H9 (cell line): ENCODE measurements around the gene TAOK3. TPM values are rescaled to one million over a fixed set of nuclear protein-coding genes. Genes with fewer than 3 reads are reported as not detected.

Source experiments
- DNase-seq: peaks from one replicate; pipeline ENCODE4 v3.0.0-alpha.2; 2017
- H2AFZ ChIP-seq: one replicate; pipeline ENCODE4 v1.6.1; 2013; ENCODE audit warnings: mild to moderate bottlenecking, low read length, control low read depth, moderate library complexity
- H2AK5ac ChIP-seq: 2 replicates; pipeline ENCODE4 v1.6.1; 2013; ENCODE audit warnings: low read length, control low read depth, mixed read lengths; ENCODE audit not compliant: insufficient read length
- H2BK120ac ChIP-seq: one replicate; pipeline ENCODE4 v1.6.1; 2013; ENCODE audit warnings: low read depth, mild to moderate bottlenecking, low read length, control low read depth, inconsistent platforms; ENCODE audit not compliant: poor library complexity, severe bottlenecking
- H2BK12ac ChIP-seq: 2 replicates; pipeline ENCODE4 v1.6.1; 2013; ENCODE audit warnings: low read length, control low read depth, mixed read lengths, low read depth; ENCODE audit not compliant: insufficient read length
- H2BK15ac ChIP-seq: 2 replicates; pipeline ENCODE4 v1.6.1; 2013; ENCODE audit warnings: low read depth, low read length, control low read depth
- H2BK20ac ChIP-seq: one replicate; pipeline ENCODE4 v1.6.1; 2013; ENCODE audit warnings: low read depth, mild to moderate bottlenecking, low read length, control low read depth, inconsistent platforms; ENCODE audit not compliant: poor library complexity, severe bottlenecking
- H2BK5ac ChIP-seq: 2 replicates; pipeline ENCODE4 v1.6.1; 2013; ENCODE audit warnings: low read length, control low read depth, mixed read lengths; ENCODE audit not compliant: insufficient read length
- H3K14ac ChIP-seq: 2 replicates; pipeline ENCODE4 v1.6.1; 2013; ENCODE audit warnings: low read length, control low read depth; ENCODE audit not compliant: insufficient read depth
- H3K18ac ChIP-seq: 2 replicates; pipeline ENCODE4 v1.6.1; 2013; ENCODE audit warnings: low read depth, mild to moderate bottlenecking, mixed read lengths, low read length, control low read depth; ENCODE audit not compliant: insufficient read length
- H3K23ac ChIP-seq: 2 replicates; pipeline ENCODE4 v1.6.1; 2013; ENCODE audit warnings: low read length, control low read depth, mixed read lengths, low read depth; ENCODE audit not compliant: insufficient read length
- H3K23me2 ChIP-seq: 2 replicates; pipeline ENCODE4 v1.6.1; 2013; ENCODE audit warnings: low read depth, mild to moderate bottlenecking, mixed read lengths, low read length, control low read depth; ENCODE audit not compliant: insufficient read length, poor library complexity, severe bottlenecking
- H3K27ac ChIP-seq: 2 replicates; pipeline ENCODE4 v1.5.1; 2013; ENCODE audit warnings: low read length, control low read depth, mixed read lengths, low read depth; ENCODE audit not compliant: insufficient read length
- H3K27me3 ChIP-seq: 2 replicates; pipeline ENCODE4 v1.6.1; 2013; ENCODE audit warnings: low read length, control low read depth, inconsistent platforms; ENCODE audit not compliant: insufficient read depth
- H3K4ac ChIP-seq: 2 replicates; pipeline ENCODE4 v1.6.1; 2013; ENCODE audit warnings: low read depth, mild to moderate bottlenecking, control low read depth, inconsistent platforms, low read length, moderate library complexity
- H3K4me1 ChIP-seq: 2 replicates; pipeline ENCODE4 v1.6.1; 2013; ENCODE audit warnings: low read length, control low read depth, inconsistent platforms; ENCODE audit not compliant: insufficient read depth
- H3K4me2 ChIP-seq: 2 replicates; pipeline ENCODE4 v1.6.1; 2013; ENCODE audit warnings: low read length, control low read depth, mixed read lengths; ENCODE audit not compliant: insufficient read length, insufficient read depth
- H3K56ac ChIP-seq: 2 replicates; pipeline ENCODE4 v1.6.1; 2013; ENCODE audit warnings: low read depth, mild to moderate bottlenecking, mixed read lengths, low read length, control low read depth; ENCODE audit not compliant: insufficient read length
- H3K79me1 ChIP-seq: 2 replicates; pipeline ENCODE4 v1.6.1; 2013; ENCODE audit warnings: low read depth, mild to moderate bottlenecking, moderate library complexity, low read length, control low read depth, inconsistent platforms; ENCODE audit not compliant: insufficient read depth, poor library complexity, severe bottlenecking
- H3K79me2 ChIP-seq: 2 replicates; pipeline ENCODE4 v1.6.1; 2013; ENCODE audit warnings: low read length, control low read depth, inconsistent platforms; ENCODE audit not compliant: insufficient read depth
- H3K9ac ChIP-seq: 2 replicates; pipeline ENCODE4 v1.6.1; 2013; ENCODE audit warnings: low read length, control low read depth, mixed read lengths; ENCODE audit not compliant: insufficient read length; ENCODE audit errors: extremely low read depth
- H3K9me3 ChIP-seq: one replicate; pipeline ENCODE4 v1.6.1; 2013; ENCODE audit warnings: low read depth, low read length, inconsistent platforms; ENCODE audit not compliant: control insufficient read depth
- H3T11ph ChIP-seq: one replicate; pipeline ENCODE4 v1.6.1; 2013; ENCODE audit warnings: mild to moderate bottlenecking, low read length, control low read depth, inconsistent platforms
- H4K20me1 ChIP-seq: one replicate; pipeline ENCODE4 v1.6.1; 2013; ENCODE audit not compliant: control insufficient read depth, insufficient read length, insufficient read depth
- H4K5ac ChIP-seq: 2 replicates; pipeline ENCODE4 v1.6.1; 2013; ENCODE audit warnings: low read depth, mild to moderate bottlenecking, mixed read lengths, low read length, control low read depth; ENCODE audit not compliant: insufficient read length
- H4K8ac ChIP-seq: replicated peaks from 2 replicates; pipeline ENCODE4 v1.6.1; 2013; ENCODE audit warnings: low read length, control low read depth, mixed read lengths, low read depth; ENCODE audit not compliant: insufficient read length
- H4K91ac ChIP-seq: 2 replicates; pipeline ENCODE4 v1.6.1; 2013; ENCODE audit warnings: low read depth, mild to moderate bottlenecking, moderate library complexity, mixed read lengths, low read length, control low read depth; ENCODE audit not compliant: insufficient read length
- H3K27ac Mint-ChIP-seq, 3 experiments: 2 replicates in 2 of 3; 3 replicates in 1 of 3; pipeline ENCODE4 v1.8.0; 2020 to 2021; ENCODE audit warnings: mixed read lengths in 3 of 3, mild to moderate bottlenecking in 1 of 3, moderate library complexity in 1 of 3
- H3K27me3 Mint-ChIP-seq: 2 replicates; pipeline ENCODE4 v1.8.0; 2021; ENCODE audit warnings: low read depth, mild to moderate bottlenecking, moderate library complexity, mixed read lengths
- H3K36me3 Mint-ChIP-seq, 3 experiments: 2 replicates in 2 of 3; 3 replicates in 1 of 3; pipeline ENCODE4 v1.8.0; 2020 to 2021; ENCODE audit warnings: low read depth in 3 of 3, mixed read lengths in 3 of 3; ENCODE audit not compliant: insufficient read depth in 1 of 3
- H3K4me1 Mint-ChIP-seq, 2 experiments: 2 replicates each; pipeline ENCODE4 v1.8.0; 2020; ENCODE audit warnings: mixed read lengths in 2 of 2
- H3K4me3 Mint-ChIP-seq, 2 experiments: 2 replicates in 1 of 2; 3 replicates in 1 of 2; pipeline ENCODE4 v1.8.0; 2020 to 2021; ENCODE audit warnings: mild to moderate bottlenecking in 2 of 2, mixed read lengths in 2 of 2, moderate library complexity in 1 of 2
- H3K9me3 Mint-ChIP-seq, 2 experiments: 2 replicates in 1 of 2; 3 replicates in 1 of 2; pipeline ENCODE4 v1.8.0; 2020; ENCODE audit warnings: mild to moderate bottlenecking in 2 of 2, mixed read lengths in 2 of 2, moderate library complexity in 1 of 2
- CTCF ChIP-seq: fragments of 200-600 bp; sonication (generic); conservative IDR thresholded peaks from 3 replicates; pipeline ENCODE4 v1.8.0; 2021; ENCODE audit warnings: antibody characterized with exemption, mild to moderate bottlenecking
- WGBS: extraction: QIAGEN DNeasy Blood & Tissue Kit; methylation state at CpG from one replicate; pipeline ENCODE4 v1.1.7; 2013; ENCODE audit warnings: missing lambda C conversion rate, low lambda C conversion rate, mixed read lengths; ENCODE audit not compliant: insufficient read length; ENCODE audit errors: extremely low coverage; 5-methylcytosine and 5-hydroxymethylcytosine counted together
- total RNA-seq: library from RNA; stranded (reverse); gene quantifications from 2 replicates; pipeline ENCODE4 v1.2.1, GENCODE V29; 2021

The TAOK3 gene
- total RNA-seq, 1 experiment from 2014 or later: 5.2 TPM

DNA sequence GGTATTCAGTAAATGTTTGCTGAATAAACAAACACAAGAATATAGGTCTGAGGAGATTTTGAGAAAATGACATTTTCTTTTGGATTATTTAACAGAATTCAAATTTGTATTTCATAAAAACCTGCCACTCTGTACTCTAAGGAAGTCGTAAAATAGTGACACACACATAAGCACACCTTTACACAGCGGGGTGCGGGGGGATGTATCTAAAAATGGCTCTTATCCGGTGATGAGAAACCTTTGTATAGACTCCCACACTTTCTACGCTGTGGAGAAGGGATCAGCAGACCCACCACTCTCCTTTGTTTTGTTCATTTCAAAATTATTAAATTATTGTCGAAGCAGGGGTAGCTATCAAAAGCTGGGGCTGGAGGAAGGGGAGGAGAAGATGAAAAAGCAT is 178.7 kb downstream of the TAOK3 start:
- Histone ChIP-seq H4K5ac (no peak overlapping the region), H2BK20ac (no peak overlapping the region), H2AFZ (no peak overlapping the region), H3K4ac (no peak overlapping the region), H2BK15ac (no peak overlapping the region), H3K9me3 (no peaks in the 10 kb centered on the region), H4K8ac (no peak overlapping the region), H2BK120ac (no peak overlapping the region), H2AK5ac (no peak overlapping the region), H3K9ac (no peak overlapping the region), H4K91ac (no peak overlapping the region), H3K23ac (no peak overlapping the region), H3K4me1 (no peaks in the 10 kb centered on the region), H3K56ac (no peak overlapping the region), H3K14ac (no peak overlapping the region), H3K18ac (no peak overlapping the region), H3K79me1 (no peaks in the 10 kb centered on the region), H3K27me3 (no peaks in the 10 kb centered on the region), H4K20me1 (no peaks in the 10 kb centered on the region), H2BK12ac (no peak overlapping the region), H3T11ph (no peak overlapping the region), H3K79me2 (no peaks in the 10 kb centered on the region), H3K27ac (no peak overlapping the region), H2BK5ac (no peak overlapping the region), H3K4me2 (no peak overlapping the region), H3K23me2 (no peaks in the 10 kb centered on the region)
- peaks cover 0 to 4% (median 2%) of the 10 kb centered on the region in 3 experiments; a peak in 4 of 7 replicates for H3K36me3 Mint-ChIP-seq
- no CpG with 5 or more reads among the region's 6 CpGs for WGBS
- no peaks in the 10 kb centered on the region for H3K9me3 Mint-ChIP-seq
- H3K4me1 Mint-ChIP-seq: peaks cover 18 to 19% of the 10 kb centered on the region in 2 experiments
- no peak for TF ChIP-seq CTCF
- H3K27ac Mint-ChIP-seq: 0 out of 7 replicates have a peak overlapping the region, but pooled peaks of 1 of the 3 experiments have one; percentile 6
- no peak overlapping the region for H3K4me3 Mint-ChIP-seq
- no peak for DNase-seq
- H3K27me3 Mint-ChIP-seq: no peaks in the 10 kb centered on the region
